A673 (cell line): ENCODE data around the gene IDNK.

Experiments used
- CTCF ChIP-seq: fragments of 300-800, 200-600 bp; sonication (generic); conservative IDR thresholded peaks from 2 replicates; pipeline ENCODE4 v1.5.1; 2017; ENCODE audit warnings: low read depth, mild to moderate bottlenecking, antibody characterized with exemption, low read length, moderate library complexity, mixed read lengths
- EZH2 ChIP-seq: fragments of 200-600 bp; sonication (generic); IDR thresholded peaks from 2 replicates; pipeline ENCODE4 v1.6.1; 2017; ENCODE audit warnings: borderline replicate concordance, low read depth, mild to moderate bottlenecking, mixed read lengths, antibody characterized with exemption, low read length; ENCODE audit not compliant: poor library complexity, severe bottlenecking

GRCh38 chr9:83639266-83639665 is 16.3 kb downstream of the IDNK start:
- TF ChIP-seq CTCF (no peak), EZH2 (no peak)
